Fibroblast of pulmonary artery (primary cell): ENCODE results near the gene TRIM13.
A peak's percentile ranks its signal among the peaks of the same experiment; 100 is the strongest.
"Not testable (repeated sequence)": the region's sequence is repeated elsewhere in the genome, so short reads cannot be mapped to it uniquely, and the experiment has no call there.

Source experiments
- DNase-seq: peaks from one replicate; pipeline ENCODE4 v3.0.0-alpha.2; 2010; ENCODE audit warnings: low read depth
- H3K4me3 ChIP-seq: replicated peaks from 2 replicates; pipeline ENCODE4 v1.5.1; 2011; ENCODE audit warnings: low read depth, mild to moderate bottlenecking, control low read depth, low read length, moderate library complexity
- TF ChIP-seq, protein P1 (sequence below): IDR thresholded peaks from 2 replicates; pipeline ENCODE4 v1.5.1; 2011; ENCODE audit warnings: mild to moderate bottlenecking, control low read depth, low read length, inconsistent platforms; ENCODE audit errors: missing control alignments

TRIM13 gene

DNA sequence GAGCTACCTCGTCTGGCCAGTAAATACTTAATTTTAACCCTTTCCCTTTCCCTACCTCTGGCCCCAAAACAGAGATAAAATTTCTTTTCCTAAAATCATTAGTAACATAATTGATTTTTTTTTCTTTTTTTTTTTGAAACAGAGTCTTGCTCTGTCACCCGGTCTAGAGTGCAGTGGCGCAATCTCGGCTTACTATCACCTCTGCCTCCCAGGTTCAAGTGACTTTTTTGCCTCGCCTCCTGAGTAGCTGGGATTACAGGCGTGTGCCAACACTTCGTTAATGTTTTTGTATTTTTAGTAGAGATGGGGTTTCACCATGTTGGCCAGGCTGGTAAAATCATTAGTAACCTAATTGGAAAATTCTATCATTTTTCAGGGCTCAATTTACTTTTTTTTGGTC, 10.4 kb upstream of the TRIM13 start:
- DNase-seq, result no peak
- TF ChIP-seq, protein P1, sequence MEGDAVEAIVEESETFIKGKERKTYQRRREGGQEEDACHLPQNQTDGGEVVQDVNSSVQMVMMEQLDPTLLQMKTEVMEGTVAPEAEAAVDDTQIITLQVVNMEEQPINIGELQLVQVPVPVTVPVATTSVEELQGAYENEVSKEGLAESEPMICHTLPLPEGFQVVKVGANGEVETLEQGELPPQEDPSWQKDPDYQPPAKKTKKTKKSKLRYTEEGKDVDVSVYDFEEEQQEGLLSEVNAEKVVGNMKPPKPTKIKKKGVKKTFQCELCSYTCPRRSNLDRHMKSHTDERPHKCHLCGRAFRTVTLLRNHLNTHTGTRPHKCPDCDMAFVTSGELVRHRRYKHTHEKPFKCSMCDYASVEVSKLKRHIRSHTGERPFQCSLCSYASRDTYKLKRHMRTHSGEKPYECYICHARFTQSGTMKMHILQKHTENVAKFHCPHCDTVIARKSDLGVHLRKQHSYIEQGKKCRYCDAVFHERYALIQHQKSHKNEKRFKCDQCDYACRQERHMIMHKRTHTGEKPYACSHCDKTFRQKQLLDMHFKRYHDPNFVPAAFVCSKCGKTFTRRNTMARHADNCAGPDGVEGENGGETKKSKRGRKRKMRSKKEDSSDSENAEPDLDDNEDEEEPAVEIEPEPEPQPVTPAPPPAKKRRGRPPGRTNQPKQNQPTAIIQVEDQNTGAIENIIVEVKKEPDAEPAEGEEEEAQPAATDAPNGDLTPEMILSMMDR, result no peak

DNA sequence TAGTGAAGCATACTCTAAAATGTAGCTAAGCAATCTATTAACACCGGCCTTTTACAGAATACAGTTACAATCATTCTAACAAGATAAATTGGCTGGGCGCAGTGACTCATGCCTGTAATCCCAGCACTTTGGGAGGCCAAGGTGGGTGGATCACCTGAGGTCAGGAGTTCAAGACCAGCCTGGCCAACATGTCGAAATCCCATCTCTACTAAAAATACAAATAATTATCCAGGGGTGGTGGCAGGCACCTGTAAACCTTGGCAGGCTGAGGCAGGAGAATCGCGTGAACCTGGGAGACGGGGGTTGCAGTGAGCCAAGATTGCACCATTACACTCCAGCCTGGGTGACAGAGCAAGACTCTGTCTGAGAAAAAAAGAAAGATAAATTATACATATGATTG, 6.2 kb upstream of the TRIM13 start:
- not testable (repeated sequence) for H3K4me3 ChIP-seq, DNase-seq

More for the DNA sequence above, 10.4 kb upstream of the TRIM13 start:
- no peak overlapping the region for H3K4me3 ChIP-seq

DNA sequence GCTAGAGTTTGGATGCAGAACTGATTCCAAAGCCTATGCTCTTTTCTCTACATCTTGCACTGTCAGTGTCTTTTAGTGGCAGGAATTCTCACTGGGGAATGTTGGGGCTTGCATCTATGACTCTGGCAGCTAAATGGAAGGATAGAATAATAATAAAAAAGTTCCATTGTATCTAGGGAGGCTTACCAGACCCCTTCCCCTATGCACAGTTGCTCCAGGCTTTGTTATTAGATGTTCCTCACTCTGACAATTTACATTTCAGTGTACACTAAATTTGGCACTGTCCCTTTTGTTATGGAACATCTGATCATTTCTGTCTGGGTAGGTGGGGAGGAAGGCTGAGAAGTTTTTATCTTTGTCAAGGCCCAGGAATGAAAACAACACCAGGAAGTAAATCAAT, 3.7 kb upstream of the TRIM13 start:
- TF ChIP-seq, protein P1, result no peak
- H3K4me3 ChIP-seq, result no peak overlapping the region
- DNase-seq, result no peak

DNA sequence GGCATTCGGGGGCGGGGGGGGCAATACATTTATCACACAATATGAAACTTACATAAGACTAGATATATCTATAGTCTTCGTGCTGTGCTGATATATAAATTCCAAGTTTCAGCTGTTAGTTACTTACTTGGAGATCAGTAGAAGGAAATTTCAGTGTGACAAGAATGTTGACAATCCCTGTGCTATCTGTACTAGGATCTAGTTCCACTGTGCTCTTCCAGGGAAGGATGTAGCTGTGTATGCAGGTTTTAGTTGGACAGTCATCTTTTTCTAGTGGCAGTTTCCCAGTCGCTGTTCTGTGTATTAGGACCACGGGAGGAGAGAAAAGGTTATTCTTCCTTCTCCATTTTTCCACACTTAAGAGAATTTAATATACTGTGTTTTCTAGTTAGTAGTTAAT, 3.2 kb upstream of the TRIM13 start:
- no peak for DNase-seq
- H3K4me3 ChIP-seq, result no peak overlapping the region
- TF ChIP-seq, protein P1, result no peak

DNA sequence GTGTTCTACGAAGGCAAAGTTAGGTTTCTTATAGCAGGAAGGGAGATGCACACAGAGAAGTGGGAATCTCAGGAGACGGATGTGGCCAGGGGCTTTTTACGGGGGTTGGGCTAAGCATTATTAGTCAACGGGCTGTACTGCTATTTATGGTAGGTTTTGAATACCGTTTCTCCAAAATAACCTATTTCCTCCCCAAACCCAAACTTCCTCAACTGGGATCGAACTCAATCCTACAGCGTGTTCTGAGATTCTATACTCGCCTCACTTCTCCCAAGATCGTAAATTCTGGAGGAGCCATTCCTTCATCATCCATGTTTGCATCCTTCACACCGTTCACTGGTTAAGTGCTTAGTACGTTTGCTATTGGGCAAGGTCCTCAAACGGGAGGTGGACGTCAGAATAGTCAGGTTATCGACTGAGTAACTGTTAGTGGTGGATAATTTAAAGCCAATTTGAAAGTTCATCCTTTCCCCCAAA, 1.2 kb upstream of the TRIM13 start:
- H3K4me3 ChIP-seq, result peak overlapping the region; percentile 72
- TF ChIP-seq, protein P1, result no peak
- no peak for DNase-seq

DNA sequence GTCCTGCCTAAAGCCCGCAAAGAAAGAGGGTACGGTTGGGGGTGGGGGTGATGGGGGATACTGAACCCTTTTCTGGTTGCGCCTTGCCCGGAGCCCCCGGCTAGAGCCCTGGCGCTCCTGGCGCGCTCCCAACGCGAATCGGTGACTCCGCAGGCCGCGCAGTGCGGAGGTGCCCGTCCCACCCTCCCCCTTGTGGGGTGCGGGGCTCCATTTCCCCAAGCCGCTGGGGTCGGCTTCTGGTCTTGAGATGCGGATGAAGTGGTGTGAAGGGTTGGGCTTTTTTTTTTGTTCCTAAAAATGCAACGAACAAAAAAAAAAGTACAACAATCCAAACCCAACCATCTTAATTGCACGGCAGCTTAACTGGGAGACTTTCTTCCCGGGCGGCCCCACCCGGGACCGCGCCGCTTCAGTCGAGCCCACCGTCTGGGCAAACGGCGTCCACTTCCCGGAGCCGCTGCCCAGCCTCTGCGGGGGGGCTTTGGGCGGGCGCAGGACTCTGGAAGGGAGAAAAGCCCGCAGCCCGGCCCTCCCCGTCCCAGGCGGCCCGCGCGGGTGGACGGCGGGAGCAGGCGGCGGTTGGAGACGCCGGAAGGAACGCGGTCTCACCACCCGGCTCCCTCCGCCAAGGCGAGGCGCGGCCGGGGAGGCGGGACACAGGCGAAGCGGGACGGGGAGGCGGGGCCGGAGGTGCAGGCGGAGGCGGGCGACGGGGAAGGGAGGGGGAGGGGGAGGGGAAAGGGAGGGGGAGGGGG, 504 bp upstream of the TRIM13 start:
- peak; percentile 95 for DNase-seq
- H3K4me3 ChIP-seq, result peak overlapping the region; percentile 72
- TF ChIP-seq, protein P1, result no peak

DNA sequence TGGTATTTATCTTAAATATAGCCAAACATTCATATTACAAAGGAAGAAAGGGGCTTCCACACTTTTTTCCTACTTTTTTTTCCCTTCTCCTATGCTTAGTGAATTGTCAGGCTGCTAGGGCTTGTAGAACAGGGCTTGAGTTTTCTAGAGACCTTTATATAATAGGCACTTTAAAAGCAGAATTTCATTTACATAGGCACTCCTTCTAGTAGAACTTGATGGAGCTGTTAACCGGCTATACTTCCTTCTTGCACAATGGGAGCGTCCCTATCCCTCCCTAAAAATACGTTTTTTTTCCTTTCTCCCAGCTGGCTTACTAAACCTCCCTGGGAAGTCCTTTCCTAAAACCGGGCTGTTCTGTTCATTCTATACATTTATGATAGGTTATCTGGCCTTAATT, 1.1 kb downstream of the TRIM13 start:
- TF ChIP-seq, protein P1, result no peak
- peak overlapping the region; percentile 86 for H3K4me3 ChIP-seq
- no peak for DNase-seq
